HG03439 (cell line): ENCODE results near the gene LAYN.

Experiments used
- ATAC-seq: cut with Tn5 transposase; IDR thresholded peaks from one replicate; pipeline ENCODE4 v1.9.1; 2021; ENCODE audit warnings: mild to moderate bottlenecking, moderate library complexity; ENCODE audit not compliant: unreplicated experiment

The LAYN gene

GRCh38 chr11:111561306-111561705 is 20.8 kb downstream of the LAYN start:
- no peak for ATAC-seq

- ATAC-seq = no peak
Observed at GRCh38 chr11:111561791-111562325, 21.3 kb downstream of the LAYN start.

GRCh38 chr11:111562692-111563389 is 22.3 kb downstream of the LAYN start:
- no peak for ATAC-seq

GRCh38 chr11:111565114-111565720 is 24.7 kb downstream of the LAYN start:
- no peak for ATAC-seq

- ATAC-seq = no peak
Observed at GRCh38 chr11:111566324-111566723, 25.8 kb downstream of the LAYN start.

- no peak for ATAC-seq
Observed at GRCh38 chr11:111569476-111569875, 29.0 kb downstream of the LAYN start.

- ATAC-seq = no peak
Observed at GRCh38 chr11:111570796-111571195, 30.3 kb downstream of the LAYN start.

- no peak for ATAC-seq
Observed at GRCh38 chr11:111571829-111572501, 31.4 kb downstream of the LAYN start.

- ATAC-seq = no peak
Observed at GRCh38 chr11:111572581-111572980, 32.1 kb downstream of the LAYN start.

GRCh38 chr11:111573821-111574249 is 33.3 kb downstream of the LAYN start:
- no peak for ATAC-seq

- no peak for ATAC-seq
Observed at GRCh38 chr11:111574373-111575225, 34.1 kb downstream of the LAYN start.

GRCh38 chr11:111575740-111576139 is 35.2 kb downstream of the LAYN start:
- ATAC-seq = no peak

- no peak for ATAC-seq
Observed at GRCh38 chr11:111577821-111578220, 37.3 kb downstream of the LAYN start.

- ATAC-seq = no peak
Observed at GRCh38 chr11:111581341-111581740, 40.8 kb downstream of the LAYN start.

GRCh38 chr11:111582163-111582562 is 41.6 kb downstream of the LAYN start:
- no peak for ATAC-seq

- no peak for ATAC-seq
Observed at GRCh38 chr11:111582881-111583280, 42.4 kb downstream of the LAYN start.

- ATAC-seq = no peak
Observed at GRCh38 chr11:111585371-111585770, 44.9 kb downstream of the LAYN start.

GRCh38 chr11:111586388-111586831 is 45.9 kb downstream of the LAYN start:
- no peak for ATAC-seq

GRCh38 chr11:111589114-111589513 is 48.6 kb downstream of the LAYN start:
- no peak for ATAC-seq

GRCh38 chr11:111589886-111590499 is 49.5 kb downstream of the LAYN start:
- no peak for ATAC-seq
